HG03097 (cell line): ENCODE results near the gene INCENP.
"Not testable (repeated sequence)": the region's sequence is repeated elsewhere in the genome, so short reads cannot be mapped to it uniquely, and the experiment has no call there.

ENCODE experiments used
- ATAC-seq: cut with Tn5 transposase; IDR thresholded peaks from one replicate; pipeline ENCODE4 v1.9.1; 2021; ENCODE audit not compliant: unreplicated experiment, low FRiP score

The INCENP gene

DNA sequence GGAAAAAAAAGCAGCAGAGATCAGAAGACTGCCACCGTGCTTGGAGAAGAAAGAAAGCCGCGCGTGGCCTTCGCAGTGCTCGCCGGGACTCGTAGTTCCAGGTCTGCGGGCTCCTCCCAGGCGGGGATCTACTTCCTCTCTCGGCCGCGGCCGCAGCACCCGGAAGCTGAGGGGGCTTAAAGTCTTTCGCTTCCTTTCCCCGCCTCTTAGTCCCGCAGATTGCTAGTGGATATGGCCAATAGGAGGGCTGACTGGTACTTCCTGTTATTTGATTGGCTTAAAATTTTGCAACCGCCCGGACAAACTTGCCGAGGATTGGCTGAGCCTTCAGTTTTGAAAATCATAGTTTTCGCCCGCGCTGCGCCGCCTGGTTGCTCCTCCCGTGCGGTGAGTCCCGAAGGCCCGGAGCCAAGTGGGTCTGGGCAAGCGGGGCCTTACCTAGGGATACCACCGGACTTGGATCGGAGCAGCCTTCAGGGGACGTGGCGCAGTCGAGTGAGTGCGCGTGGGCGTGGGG lies at the start of gene INCENP:
TSS of gene INCENP (plus strand) at position 343 of the 517 bp plus-strand sequence. CDS start 4,151 bp downstream, outside the sequence.
- peak; percentile 91 for ATAC-seq

DNA sequence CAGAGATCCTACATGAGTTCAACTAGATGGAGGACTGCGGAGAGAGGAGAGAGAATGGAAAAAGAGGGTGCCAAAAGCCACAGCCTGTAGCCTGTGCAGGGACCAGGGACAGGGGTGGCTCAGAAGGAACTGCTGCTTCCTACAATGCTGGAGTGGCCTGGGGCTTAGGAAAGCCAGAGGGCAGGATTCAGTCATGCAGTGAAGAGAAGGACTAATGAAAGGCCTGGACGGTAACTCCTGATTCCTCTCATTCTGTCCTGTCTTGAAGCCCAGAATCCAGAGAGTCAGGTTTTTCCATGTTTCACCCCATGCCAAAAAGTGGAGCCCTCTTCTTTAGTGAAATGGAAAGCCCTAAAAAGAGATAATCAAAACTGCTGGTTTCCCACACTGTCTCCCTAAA lies 48.4 kb upstream of the INCENP start:
- no peak for ATAC-seq

DNA sequence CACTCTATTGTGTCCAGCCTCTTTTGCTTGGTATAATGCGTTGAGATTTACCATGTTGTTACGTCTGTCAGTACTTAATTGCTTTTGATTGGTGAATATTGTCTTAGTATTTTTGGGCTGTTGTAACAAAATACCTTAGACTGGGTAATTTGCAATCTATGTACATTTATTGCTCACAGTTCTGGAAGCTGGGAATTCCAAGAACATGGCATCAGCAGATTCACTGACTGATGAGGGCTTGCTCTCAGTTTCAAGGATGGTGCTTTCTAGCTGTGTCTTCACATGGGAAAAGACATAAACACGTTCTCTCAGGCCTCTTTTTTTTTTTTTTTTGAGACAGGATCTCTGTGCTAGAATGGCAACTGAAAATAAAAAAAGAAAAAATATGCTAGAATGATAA lies 46.7 kb upstream of the INCENP start:
- ATAC-seq, result no peak

DNA sequence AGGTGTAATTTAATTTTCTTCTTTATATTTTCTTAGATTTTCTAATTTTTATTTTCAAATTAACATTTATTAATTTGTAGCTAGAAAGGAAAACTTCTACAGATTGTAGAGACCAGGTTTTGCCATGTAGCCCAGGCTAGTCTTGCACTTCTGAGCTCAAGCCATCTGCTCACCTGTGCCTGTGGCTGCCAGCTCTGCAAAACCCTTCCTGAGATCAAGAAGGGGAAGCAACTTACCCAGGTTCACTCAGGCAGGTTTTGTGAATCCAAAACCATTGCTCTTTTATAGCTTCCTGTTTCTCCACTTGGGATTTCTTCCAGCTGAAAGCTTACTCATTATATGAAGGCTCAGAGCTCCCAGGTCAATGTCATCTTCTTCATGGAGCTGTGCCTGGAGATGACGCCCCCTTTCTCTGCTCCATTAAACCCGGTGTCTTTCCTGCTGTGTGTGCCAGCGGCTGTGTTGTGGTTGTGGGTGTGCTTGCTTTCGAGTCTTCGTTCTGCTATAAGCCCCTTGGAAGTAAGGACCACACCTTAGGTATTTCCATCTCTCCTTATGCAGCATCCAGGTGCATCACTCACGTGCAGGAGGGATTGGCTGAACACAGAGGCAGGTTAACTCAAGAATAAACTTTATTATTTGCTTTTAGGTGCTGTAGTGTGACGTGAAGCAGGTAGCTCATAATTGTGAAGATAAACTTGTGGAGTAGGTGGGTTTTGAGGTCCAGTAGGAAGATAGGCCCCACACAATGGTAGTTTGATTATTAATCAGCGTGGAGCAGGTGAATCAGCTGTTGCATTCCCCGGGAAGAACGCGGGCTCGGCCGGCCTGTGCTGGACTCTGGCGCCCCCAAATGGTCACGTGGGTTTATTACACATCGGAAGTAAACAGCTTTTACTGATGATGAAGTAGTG lies 42.2 kb upstream of the INCENP start:
- no peak for ATAC-seq

DNA sequence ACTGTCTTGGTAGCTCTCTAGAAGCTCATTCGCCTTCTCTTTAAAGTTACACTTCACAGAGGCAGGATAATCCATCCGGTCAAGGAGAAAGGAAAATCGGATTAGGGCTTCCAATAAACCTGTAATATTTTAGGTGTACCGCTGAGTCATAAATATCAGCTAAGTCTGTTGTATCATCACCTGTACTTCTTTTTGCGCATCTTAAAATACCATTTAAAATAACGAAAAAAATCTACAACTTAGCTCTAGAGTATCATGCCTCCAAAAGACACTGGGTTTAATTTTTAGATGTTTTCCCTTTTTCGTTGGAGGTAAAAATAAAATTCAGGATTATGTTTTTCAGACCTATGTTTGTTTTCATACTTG lies 41.5 kb upstream of the INCENP start:
- no peak for ATAC-seq

DNA sequence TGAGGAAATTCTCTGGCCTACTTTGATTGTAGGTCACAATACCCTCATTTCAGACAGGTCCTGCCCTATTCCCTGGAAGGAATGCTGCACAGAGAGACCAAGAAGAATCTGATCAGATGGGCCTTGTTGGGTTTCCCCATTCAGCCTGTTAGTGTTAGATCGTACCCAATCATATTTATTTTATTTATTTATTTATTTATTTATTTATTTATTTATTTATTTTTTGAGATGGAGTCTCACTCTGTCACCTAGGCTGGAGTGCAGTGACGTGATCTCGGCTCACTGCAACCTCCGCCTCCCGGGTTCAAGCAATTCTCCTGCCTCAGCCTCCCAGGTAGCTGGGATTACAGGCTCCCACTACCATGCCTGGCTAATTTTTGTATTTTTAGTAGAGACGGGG lies 39.0 kb upstream of the INCENP start:
- ATAC-seq, result not testable (repeated sequence)

DNA sequence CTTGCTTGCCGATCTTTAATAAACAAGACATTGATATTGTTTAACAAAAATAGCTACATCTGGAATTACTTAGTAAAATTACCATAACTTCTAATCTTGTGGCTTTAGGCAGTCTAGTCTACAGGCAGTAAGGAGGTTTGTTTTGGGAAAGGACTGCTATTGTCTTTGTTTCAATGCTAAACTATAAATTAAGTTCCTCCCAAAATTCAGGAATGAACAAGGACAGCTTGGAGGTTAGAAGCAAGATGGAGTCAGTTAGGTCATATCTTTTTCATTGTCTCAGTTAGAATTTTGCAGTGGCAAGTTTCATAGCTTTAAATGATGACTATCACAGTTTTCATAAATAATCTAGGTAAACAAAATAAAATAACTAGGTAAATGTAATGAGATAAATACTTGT lies 36.1 kb upstream of the INCENP start:
- ATAC-seq, result no peak

DNA sequence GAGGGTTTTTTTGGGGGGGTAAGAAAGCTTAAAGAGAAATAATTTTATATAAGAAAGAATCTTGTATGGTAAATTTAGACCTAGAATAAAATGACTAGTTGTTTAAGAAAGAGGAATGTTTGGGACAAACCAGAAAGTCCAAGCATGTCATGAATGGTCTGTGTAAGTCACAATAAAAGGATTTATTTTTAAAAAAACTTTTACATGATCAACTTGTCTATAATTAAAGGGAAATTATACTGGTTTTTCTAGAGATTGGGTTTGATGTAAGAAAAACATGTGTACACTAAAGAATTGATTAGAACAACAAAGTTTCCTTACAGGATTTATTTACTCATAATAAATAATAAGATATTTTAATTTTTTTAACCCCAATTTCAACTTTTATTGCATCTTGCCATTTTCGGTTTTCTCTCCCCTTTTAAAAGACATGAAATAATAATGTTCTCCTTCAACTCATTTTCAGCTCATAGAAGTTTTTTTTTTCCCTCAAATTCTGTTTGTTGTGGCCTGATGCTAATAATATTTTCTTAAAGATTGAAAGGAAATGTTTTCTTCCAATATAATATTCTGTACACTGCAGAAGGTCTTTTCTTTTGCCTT lies 35.4 kb upstream of the INCENP start:
- no peak for ATAC-seq

DNA sequence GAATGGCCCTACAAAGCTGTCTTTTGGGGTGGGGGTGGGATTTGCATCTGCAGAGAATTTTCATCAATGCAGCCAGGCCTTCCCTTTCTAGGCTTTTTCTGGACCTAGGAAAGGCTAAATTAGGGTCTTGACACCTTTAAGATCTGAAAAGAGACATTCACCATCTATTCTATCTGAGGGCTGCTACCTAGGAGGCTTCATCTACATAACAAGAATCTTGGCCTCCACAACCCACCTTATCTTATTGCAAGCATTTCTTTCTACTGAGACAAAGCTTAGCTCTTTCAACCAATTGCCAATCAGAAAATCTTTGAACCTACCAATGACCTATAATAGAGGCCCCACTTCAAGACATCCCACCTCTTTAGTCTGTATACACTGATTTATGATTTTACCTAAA lies 20.7 kb upstream of the INCENP start:
- no peak for ATAC-seq

DNA sequence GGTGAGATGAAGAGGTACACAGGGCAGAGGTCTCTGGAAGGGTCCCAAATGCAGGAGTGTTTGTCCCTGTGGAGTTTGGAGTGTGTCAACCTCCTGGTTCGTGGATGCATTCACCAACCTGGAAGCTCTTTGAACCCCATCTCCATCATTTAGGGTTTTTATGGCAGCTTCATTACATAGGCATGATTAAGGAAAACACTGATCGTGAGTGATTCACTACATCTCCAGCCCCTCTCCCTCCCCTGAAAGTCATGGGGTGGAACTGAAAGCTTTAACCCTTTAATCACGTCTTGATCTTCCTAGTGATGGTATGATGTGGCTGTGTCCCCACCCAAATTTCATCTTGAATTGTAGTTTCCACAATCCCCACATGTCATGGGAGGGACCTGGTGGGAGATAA lies 19.8 kb upstream of the INCENP start:
- no peak for ATAC-seq

DNA sequence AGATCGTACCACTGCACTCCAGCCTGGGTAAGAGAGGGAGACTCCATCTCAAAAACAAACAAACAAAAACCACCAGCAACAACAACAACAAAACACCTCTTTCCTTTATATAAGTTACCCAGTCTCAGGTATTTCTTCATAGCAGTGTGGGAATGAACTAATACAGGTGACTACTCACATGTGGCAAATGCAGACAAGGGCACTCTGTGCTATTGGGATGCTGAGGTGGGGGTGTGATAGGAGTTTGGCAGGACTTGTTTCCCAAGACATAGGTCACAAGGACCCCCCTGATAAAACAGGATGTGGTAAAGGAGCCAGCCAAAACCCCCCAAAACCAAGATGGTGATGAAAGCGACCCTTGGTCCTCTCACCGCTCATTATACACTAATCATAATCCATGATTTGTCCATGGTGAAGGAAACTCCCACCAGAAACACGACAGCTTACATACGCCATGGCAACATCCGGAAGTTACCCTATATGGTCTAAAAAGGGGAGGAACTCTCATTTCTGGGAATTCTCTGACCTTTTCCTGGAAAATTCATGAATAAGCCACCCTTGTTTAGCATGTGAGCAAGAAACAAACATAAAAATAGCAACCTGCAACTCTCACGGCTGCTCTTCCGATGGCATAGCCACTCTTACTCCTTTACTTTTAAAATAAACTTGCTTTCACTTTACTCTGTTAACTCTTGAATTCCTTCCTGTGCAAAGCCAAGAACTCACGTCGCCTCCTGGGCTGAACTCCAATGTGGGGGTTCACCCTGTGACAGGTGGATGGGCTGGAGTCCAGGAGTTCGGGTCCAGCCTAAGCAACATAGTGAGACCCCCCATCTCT lies 18.8 kb upstream of the INCENP start:
- no peak for ATAC-seq

DNA sequence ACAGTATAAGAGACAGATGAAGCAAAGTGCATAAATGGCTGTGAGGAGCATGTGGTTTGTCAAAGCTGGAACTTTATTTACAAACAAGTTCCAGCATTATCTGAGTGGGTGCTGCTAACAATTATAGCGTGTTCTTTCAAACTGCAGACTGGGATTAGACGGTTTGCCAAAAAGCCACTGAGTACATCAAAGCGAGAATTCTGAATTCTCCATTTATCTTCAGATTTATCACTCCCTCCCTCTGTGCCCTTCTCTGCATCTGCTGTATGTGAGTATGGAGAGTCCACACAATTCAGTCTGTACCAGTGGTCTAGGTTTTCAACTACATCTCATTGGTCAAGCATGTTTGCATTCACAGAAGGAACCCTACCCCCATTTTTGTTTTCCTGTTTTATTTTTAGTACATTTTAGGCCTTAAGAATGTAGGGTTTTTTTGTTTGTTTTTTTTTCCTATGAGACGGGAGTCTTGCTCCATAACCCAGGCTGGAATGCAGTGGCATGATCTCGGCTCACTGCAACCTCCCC lies 18.1 kb upstream of the INCENP start:
- no peak for ATAC-seq

DNA sequence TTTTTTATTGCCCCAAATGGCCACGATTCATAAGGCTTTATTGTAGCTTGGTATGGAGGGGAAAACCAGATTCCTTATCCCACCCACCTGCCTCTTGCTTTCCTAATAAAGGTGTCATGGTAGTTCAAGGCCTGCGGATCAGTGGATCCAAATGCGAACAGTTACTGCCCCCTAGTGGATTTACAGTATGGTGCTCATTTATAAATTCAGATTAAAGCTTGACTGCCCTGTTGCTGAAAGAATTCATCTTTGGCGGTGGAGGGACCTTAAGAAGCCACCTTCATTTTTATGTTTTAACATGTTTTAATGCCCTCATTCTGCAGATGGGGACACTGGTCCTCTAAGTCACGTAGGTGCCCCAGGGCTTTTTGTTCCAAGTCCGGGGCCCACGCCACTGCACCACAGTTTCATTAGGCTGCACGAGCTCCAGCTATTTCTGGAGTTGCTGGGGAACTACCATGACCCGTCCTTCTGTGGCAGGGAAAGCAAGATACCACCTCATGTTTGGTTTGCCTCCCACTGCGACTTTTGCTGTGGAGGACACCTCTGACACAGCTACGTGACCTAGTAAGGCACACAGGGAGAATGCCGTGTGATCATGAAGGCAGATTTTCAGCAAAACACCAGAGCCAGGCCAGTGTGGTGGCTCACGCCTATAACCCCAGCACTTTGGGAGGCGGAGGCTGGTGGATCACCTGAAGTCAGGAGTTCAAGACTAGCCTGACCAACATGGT lies 15.6 kb upstream of the INCENP start:
- no peak for ATAC-seq

DNA sequence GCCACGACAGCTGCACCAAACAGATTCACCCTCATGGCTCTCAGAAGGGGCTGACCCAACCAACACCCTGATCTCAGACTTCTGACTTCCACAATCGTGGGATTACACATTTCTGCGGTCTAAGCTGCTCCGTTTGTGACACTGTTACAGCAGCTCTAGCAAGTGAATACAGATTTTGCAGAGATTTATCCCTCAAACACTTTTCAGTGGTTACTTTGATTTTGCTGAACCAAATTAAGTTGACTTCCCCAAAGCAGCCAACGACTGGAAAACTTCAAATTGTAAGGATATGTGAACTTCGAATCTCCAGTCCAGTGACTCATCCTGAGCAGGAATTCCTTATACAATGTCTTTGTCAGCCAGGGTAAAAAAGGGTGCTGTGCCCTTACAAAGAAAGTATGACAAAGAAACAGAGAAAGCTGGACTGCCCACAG lies 14.8 kb upstream of the INCENP start:
- ATAC-seq, result no peak

DNA sequence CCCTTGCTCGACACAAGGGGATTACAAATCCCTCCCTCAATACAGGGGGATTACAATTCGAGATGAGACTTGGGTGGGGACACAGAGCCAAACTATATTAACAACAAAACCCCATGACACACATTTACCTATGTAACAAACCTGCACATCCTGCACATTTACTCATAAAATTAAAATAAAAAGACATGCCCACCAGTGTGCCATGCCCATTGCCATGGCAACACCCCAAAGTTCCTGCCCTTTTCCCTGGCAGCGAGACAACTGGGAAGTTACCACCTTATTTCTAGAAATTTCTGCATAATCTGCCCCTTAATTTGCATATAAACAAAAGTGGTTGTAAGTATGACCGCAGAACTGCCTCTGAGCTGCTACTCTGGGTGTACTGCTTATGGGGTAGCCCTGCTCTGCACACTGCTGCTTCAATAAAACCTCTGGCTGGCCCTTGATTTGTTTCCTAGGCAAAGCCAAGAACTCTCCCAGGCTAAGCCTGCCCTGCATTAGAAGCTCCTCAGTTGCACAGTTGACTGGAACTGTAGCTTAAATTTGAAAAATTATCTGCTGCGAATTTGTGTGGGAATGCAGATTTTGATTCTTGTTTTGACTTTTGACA lies 8.6 kb upstream of the INCENP start:
- ATAC-seq, result no peak

DNA sequence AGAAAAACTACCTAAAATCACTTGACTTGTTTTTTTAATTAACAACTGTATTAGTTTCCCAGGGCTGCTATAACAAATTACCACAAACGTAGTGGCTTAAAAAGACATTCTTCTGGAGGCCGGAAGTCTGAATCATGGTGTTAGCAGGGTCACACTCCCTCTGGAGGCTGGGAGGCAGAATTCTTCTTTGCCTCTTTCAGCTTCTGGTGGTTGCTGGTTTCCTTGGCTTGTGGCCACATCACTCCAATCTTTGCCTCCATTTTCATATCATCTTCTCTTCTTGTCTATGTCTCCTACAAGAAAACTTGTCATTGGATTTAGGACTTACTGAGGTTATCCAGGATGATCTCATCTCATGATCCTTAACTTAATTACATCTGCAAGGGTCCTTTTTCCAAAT lies 7.4 kb upstream of the INCENP start:
- ATAC-seq, result no peak

DNA sequence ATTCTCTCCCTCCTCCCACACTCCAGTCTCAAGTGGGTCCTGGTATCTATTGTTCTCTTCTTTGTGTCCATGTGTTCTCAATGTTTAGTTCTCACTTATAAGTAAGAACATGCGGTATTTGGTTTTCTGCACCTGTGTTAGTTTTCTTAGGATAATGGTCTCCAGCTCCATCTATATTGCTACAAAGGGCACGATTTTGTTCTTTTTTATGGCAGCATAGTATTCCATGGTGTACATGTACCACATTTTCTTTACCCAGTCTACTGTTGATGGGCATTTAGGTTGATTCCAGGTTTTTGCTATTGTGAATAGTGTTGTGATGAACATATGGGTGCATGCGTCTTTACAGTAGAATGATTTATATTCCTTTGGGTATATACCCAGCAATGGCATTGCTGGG lies 4.2 kb upstream of the INCENP start:
- ATAC-seq, result no peak

DNA sequence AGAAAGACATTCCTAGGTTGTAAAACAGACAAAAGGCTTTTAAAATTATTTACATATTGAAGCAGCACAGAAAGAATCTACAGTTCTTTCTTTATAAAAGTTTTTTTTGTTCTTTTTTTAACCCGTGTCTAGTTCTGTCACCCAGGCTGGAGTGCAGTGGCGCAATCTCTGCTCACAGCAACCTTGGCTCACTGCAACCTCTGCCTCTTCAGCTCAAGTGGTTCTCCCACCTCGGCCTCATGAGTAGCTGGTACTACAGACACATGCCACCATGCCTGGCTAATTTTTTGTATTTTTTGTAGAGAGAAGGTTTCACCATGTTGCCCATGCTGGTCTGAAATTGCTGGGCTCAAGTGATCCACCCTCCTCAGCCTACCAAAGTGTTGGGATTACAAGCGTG lies 3.8 kb upstream of the INCENP start:
- ATAC-seq, result no peak

DNA sequence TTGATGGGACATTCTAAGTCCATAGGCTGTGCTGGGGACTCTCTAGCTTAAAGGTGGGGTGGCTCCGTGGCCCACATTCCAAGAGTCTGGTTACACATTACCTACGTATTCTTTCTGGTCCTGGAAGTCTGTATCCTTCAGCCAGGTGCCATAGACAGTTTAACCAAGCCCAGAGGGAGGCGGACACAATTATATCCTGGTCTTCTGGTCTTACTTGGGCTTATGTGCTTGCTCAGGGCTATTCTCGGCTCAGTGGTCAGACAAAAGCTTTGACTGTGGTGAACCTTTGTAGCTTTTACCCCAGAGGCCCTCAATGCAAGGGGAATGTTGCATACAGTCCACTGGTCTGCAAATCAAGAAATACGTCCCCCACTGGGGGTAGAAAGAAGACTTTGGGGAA lies 3.4 kb upstream of the INCENP start:
- ATAC-seq, result no peak

DNA sequence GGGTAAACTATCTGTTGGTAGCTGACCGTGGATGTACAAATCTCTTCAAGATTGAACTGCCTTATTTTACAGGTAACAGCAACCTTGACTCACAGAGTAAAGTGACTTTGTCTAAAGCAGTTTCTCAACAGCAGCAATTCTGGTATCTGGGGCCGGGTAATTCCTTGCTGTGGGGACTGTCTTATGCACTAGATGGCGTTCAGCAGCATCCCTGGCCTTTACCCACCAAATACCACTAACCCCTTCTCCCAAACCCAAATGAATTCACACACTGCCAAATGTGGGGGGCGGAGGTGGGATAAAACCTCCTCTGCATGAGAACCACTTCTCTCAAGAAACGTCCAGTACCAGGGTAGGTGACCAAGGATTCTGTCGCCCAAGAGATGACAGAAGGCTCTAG lies 1.7 kb upstream of the INCENP start:
- ATAC-seq, result no peak
